Measurements from ENCODE around the gene HOXA13. TPM values are rescaled to one million over a fixed set of nuclear protein-coding genes. Genes with fewer than 3 reads are reported as not detected.

Gene HOXA13
- polyA plus RNA-seq, 1 of the 3 experiments (the other 2 are of a cell fraction): not detected

- ChIA-PET POLR2A (no interaction called here), CTCF (interaction anchor here (0.9 to 2.3 kb wide), 3 partner anchors 32 to 162 kb away, joined by 3 to 7 read pairs (median 3); no protein-coding TSS in a partner anchor)
- 8% methylated on average over 30 of the region's 62 CpGs for WGBS (ENCODE audit: low lambda C conversion rate)
- no peak within 1 kb of the TSS for H3K9ac ChIP-seq
- H3K79me2 ChIP-seq (ENCODE audit: insufficient read depth): no peaks in the 10 kb centered on the region
- H3K4me1 ChIP-seq (ENCODE audit: control insufficient read depth in 1 of 2, insufficient read depth in 2 of 2, low read depth in 1 of 2, low read length in 1 of 2): peaks cover 0 to 3% of the 10 kb centered on the region in 2 experiments; a peak in 1 of 4 replicates
- H3K9me3 ChIP-seq: no peaks in the 10 kb centered on the region
- H3K4me3 ChIP-seq (ENCODE audit: low read depth in 2 of 2, low read length in 1 of 2): peak within 1 kb of the TSS in 1 of 2 experiments; percentile 37; a peak in 1 of 4 replicates
- peaks cover 4% of the 10 kb centered on the region for H3F3A ChIP-seq (replicated peaks; ENCODE audit: insufficient read depth)
- peak within 1 kb of the TSS; percentile 58 for H3K4me2 ChIP-seq
- no peak for DNase-seq
- peaks cover 100% of the 10 kb centered on the region for H3K27me3 ChIP-seq (ENCODE audit: insufficient read depth)
- H4K20me1 ChIP-seq (ENCODE audit: insufficient read depth): peaks cover 9% of the 10 kb centered on the region; the same call in 1 of the 2 replicates
- no peak within 1 kb of the TSS for H3K27ac ChIP-seq (ENCODE audit: low read depth in 2 of 2, low read length in 1 of 2)
- no peaks in the 10 kb centered on the region for H3K9me2 ChIP-seq
- H3K36me3 ChIP-seq (replicated peaks in 1 of 2; ENCODE audit: control insufficient read depth in 1 of 2, insufficient read depth in 2 of 2, low read length in 1 of 2): no peaks in the 10 kb centered on the region
- no peak within 1 kb of the TSS for H2AFZ ChIP-seq (ENCODE audit: low read depth)
- 0 out of 2 replicates have a peak, but pooled peaks have one; percentile 43 for TF ChIP-seq EZH2phosphoT487 (IDR thresholded peaks at IDR 0.05; ENCODE audit: borderline replicate concordance, low read depth)
- no peak for TF ChIP-seq FOXM1 (IDR thresholded peaks at IDR 0.05; ENCODE audit: low read depth)
- TF ChIP-seq RCOR1 (IDR thresholded peaks at IDR 0.05; ENCODE audit: low read length): no peak
These were observed 42.9 kb upstream of the HOXA13 start, which contains the start of gene EVX1 for GRCh38 chr7:27242555-27243339. Gene EVX1, plus strand, starts transcription at chr7:27242802. Its CDS starts 229 bp downstream, at chr7:27243031.

GRCh38 chr7:27242154-27242553 lies 42.3 kb upstream of the HOXA13 start:
- DNase-seq: no peak
- no peaks in the 10 kb centered on the region for H3K9me2 ChIP-seq
- peak overlapping the region; percentile 58 for H3K4me2 ChIP-seq
- H3K79me2 ChIP-seq (ENCODE audit: insufficient read depth): no peaks in the 10 kb centered on the region
- POLR2A ChIA-PET: no interaction called here
- H3K36me3 ChIP-seq (replicated peaks in 1 of 2; ENCODE audit: control insufficient read depth in 1 of 2, insufficient read depth in 2 of 2, low read length in 1 of 2): no peaks in the 10 kb centered on the region
- H2AFZ ChIP-seq (ENCODE audit: low read depth): no peak overlapping the region
- H3K4me3 ChIP-seq (ENCODE audit: low read depth in 2 of 2, low read length in 1 of 2): peak overlapping the region in 1 of 2 experiments; percentile 37; a peak in 1 of 4 replicates
- TF ChIP-seq NRF1 (IDR thresholded peaks at IDR 0.05; ENCODE audit: low read depth, low read length) (no peak), CTCF (IDR thresholded peaks at IDR 0.05) (no peak), USF2 (IDR thresholded peaks at IDR 0.05; ENCODE audit: borderline replicate concordance, low read depth, low read length) (no peak)
- TF ChIP-seq, protein P1, sequence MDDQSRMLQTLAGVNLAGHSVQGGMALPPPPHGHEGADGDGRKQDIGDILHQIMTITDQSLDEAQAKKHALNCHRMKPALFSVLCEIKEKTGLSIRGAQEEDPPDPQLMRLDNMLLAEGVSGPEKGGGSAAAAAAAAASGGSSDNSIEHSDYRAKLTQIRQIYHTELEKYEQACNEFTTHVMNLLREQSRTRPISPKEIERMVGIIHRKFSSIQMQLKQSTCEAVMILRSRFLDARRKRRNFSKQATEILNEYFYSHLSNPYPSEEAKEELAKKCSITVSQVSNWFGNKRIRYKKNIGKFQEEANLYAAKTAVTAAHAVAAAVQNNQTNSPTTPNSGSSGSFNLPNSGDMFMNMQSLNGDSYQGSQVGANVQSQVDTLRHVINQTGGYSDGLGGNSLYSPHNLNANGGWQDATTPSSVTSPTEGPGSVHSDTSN (IDR thresholded peaks at IDR 0.05): no peak
- CTCF ChIA-PET: interaction anchor here (0.9 to 2.3 kb wide), 3 partner anchors 31 to 162 kb away, joined by 3 to 7 read pairs (median 3); no protein-coding TSS in a partner anchor
- H3K9me3 ChIP-seq: no peaks in the 10 kb centered on the region
- H3F3A ChIP-seq (replicated peaks; ENCODE audit: insufficient read depth): peaks cover 4% of the 10 kb centered on the region
- no peak overlapping the region for H3K27ac ChIP-seq (ENCODE audit: low read depth in 2 of 2, low read length in 1 of 2)
- no peak overlapping the region for H3K9ac ChIP-seq
- WGBS (ENCODE audit: low lambda C conversion rate): 25% methylated on average over 14 of the region's 14 CpGs
- H3K27me3 ChIP-seq (ENCODE audit: insufficient read depth): peaks cover 100% of the 10 kb centered on the region
- H3K4me1 ChIP-seq (ENCODE audit: control insufficient read depth in 1 of 2, insufficient read depth in 2 of 2, low read depth in 1 of 2, low read length in 1 of 2): peaks cover 0 to 3% of the 10 kb centered on the region in 2 experiments; a peak in 1 of 4 replicates
- peaks cover 9% of the 10 kb centered on the region; the same call in 1 of the 2 replicates for H4K20me1 ChIP-seq (ENCODE audit: insufficient read depth)

Measured in SK-N-SH (cell line).